SH-SY5Y (cell line): ENCODE data around the gene SCP2.

Source experiments
- GATA2 ChIP-seq: IDR thresholded peaks from 2 replicates; pipeline ENCODE4 v1.6.1; 2011; ENCODE audit warnings: mild to moderate bottlenecking, low read depth, low read length
- GATA3 ChIP-seq: IDR thresholded peaks from 2 replicates; pipeline ENCODE4 v1.6.1; 2011; ENCODE audit warnings: low read depth, mild to moderate bottlenecking, low read length, moderate library complexity

- no peak for TF ChIP-seq GATA2
- no peak for TF ChIP-seq GATA3
Measured at GRCh38 chr1:53092659-53093450, 165.8 kb downstream of the SCP2 start.
